Measurements from ENCODE around the gene SCRN1.
"Not testable (repeated sequence)": the region's sequence is repeated elsewhere in the genome, so short reads cannot be mapped to it uniquely, and the experiment has no call there.

Gene SCRN1

DNA sequence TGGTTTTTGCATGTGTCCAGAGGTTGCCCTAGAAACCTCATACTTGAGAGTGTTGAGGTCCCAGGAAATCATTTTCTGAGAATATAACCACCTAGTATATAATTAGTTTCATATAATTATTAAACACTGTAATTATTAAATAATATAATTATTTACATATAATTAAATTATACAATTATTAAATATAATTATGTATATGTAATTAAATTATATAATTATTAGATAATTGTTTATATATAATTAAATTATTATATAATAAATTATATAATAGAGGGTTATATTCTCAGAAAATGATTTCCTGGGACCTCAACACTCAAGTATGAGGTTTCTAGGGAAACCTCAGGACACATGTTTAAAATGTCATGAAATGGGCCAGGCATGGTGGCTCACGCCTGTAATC, 27.6 kb downstream of the SCRN1 start:
- no peak for DNase-seq

GRCh38 chr7:29961611-29962010, 28.0 kb downstream of the SCRN1 start:
- not testable (repeated sequence) for DNase-seq

DNA sequence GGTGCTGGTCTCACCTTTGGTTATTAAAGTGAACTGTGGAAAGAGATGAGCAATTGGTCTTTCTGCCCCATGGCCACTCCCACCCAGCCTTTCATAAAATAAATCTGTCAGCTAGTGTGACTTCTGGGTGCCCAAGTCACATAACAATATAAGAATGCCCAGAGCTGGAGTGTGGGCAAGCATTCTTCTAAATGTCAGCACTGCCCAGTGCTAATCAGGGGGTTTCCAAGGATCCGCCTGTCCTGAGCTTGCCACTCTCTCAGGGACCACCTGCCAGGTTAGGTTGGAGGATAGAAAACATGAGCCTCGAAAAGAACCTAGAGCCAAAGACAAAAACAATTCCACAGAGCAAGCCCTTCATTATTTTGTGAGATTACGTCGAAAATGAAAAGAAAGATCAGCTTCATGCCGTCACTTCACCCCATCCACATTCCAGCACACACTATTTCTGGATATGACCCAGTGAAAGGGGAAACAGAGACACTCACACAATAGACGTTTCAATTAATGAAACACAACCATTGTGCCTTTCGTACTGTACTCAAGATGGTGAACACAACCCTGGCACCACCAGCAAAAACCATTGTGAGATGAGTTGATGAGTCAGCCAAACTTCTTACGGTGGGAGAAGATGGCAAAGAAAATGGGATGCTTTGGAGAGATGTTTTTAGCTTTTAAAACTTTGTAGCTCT, 30.8 kb downstream of the SCRN1 start:
- no peak for DNase-seq

- no peak for DNase-seq
Measured at GRCh38 chr7:29957521-29958310, 31.9 kb downstream of the SCRN1 start.

- DNase-seq = no peak
Measured at GRCh38 chr7:29956487-29956836, 33.1 kb downstream of the SCRN1 start.

DNA sequence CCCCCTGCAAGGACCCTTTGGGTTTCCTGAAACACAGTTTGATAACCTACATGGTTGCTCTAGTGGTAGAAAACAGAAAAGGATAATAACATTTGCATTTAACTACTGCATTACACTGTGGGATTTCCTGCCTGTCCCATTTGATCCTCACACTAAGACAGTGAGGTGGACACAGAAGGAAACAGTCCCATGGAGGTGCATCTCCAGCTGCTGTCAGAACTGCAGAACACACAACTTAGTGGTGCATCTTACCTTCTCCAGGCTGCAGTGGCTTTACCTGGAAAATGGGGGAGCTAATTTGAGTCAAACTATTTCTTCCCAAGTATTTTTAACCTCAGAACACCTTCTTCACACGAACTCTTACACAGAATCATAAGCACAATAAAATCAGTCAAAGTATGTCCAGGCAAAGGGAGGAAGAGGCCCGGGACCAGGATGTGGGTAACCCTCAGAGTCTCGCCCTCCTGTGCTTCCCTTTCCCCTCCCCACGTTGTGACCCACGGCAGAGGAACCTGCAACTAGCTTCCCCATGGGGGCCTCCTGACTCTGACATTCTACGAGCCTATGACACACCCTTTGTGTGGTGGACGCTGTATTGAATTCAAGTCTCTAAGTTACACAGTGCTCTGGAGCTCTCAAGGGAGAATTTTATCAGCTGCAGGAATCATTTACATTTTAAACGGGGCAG, 33.7 kb downstream of the SCRN1 start:
- DNase-seq = no peak

DNA sequence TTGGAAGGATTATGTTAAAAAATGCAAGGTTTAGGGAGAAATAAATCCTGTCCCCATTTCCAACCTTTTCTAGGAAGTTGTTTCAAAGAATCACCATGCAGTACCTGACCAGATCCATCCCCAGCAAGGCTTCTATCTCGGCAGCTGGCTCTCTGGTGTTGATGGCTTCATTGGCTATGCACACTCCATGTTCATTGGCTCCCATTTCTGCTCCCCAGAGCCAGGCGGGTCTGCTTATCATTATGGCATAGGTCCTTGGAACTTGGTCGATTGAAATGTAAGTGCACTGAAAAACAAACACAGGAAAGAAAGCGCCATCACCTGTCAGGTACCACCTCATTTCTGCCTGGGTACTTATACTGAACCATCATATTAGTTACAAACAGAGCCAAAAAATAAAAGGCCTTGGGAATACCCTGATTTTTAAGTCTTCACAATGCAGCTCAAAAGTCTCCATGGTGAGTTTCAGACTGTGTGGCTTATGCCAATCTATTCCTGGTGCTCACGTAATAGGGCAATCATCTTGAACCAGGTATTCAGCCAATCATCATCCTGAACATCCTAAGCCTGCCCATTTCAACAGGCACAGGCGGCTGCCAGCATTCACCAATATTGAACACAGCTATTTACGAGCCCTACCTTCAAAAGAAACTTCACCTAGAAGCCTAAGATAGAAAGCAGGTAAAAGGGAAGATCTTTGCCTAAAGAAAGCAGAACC, 34.4 kb downstream of the SCRN1 start:
- DNase-seq = peak; percentile 54

- no peak for DNase-seq
Measured at GRCh38 chr7:29953726-29954347, 35.8 kb downstream of the SCRN1 start.

DNA sequence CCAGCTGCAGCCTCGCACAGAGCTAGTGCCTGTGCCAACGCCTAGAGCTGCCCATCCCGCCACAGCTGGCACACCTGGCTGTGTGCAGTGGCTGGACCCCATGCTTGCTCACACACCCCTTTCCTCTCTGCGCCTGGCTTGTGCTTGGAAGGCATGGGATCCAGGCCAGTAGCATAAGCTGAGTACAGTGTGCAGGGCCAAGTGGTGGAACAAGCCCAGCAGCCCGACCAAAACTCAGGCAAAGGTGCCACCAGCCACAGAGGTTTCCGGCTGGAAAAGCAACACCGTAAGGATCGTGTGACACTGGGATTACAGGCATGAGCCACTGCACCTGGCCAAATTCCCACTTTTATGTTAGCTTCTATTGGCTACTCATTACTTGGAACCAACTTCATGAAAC, 38.4 kb downstream of the SCRN1 start:
- no peak for DNase-seq

- no peak for DNase-seq
Measured at GRCh38 chr7:29950480-29950879, 39.1 kb downstream of the SCRN1 start.

DNA sequence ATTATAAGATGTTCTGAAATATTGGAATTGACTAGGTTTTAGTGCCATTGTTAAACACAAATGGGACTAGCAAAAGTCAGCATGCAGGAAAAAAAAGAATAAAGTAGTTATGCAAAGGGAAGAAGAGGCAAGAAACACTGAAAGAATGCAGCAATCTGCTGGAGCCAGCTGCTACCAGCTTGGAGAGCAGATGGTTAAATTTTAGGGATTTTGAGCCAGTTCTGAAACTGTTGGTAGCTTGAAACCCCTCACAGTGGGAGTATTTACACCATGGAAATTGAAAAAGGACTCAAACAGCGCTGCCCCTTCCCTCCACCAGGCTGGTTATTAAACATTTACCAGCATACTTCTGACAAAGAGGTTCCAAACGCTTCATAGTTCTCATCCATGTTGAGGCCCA, 41.0 kb downstream of the SCRN1 start:
- DNase-seq = no peak

DNA sequence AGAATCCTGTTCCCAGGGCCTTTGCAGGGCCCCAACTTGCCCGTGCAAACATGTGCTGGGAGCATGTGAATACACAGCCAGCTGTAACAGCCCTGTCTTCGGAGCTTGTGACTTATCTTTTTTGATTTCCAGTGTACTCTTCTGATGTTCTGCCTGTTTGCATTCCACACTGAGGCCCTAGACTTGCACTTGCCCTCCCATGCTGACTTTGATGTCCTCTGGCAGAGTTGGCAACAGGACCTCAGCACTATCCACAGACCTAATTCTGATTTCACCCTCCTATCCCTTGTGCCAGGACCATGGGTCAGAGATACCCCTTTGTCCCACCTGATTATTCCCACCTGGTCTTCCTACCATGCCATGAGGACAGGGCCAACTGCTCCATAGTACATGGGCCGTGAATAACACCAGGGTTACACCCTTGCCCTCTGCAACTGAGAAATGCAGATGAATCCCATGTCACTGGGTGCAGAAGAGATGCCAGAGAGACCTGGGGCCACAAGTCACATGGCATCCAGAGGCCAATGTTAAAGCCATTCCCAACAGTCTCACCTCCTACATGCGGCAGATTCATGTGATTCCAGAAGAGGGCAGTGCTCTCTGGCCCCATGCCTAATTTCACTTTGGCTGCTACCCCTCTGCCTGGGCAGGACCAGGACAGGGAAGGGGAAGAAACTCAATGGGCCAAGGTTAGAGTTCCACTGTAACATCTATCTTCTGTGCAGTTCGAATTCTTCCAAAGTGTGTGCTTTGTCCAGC, 43.0 kb downstream of the SCRN1 start:
- DNase-seq = no peak

DNA sequence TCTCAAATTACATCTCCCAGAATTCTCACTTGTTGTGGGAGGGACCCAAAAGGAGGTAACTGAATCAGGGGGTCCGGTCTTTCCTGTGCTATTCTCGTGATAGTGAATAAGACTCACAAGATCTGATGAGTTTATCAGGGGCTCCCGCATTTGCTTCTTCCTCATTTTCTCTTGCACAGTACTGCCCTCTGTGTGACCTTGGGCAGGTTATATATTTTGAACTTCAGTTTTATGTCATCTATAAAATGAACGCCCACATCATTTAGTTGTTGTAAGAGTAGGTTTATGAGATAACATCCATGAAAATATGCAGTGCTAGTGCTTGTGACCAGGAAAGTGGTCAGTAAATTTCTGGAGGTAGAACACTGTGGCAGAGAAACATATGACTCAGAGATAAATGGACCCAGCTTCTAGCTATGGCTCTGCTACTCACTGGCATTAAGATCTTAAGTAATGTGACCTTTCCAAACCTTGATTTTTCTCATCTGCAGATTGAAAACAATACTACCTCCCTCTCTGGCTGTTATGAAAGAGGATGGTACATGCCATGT, 44.3 kb downstream of the SCRN1 start:
- no peak for DNase-seq

- DNase-seq = no peak
Measured at GRCh38 chr7:29940199-29940598, 49.4 kb downstream of the SCRN1 start.

DNA sequence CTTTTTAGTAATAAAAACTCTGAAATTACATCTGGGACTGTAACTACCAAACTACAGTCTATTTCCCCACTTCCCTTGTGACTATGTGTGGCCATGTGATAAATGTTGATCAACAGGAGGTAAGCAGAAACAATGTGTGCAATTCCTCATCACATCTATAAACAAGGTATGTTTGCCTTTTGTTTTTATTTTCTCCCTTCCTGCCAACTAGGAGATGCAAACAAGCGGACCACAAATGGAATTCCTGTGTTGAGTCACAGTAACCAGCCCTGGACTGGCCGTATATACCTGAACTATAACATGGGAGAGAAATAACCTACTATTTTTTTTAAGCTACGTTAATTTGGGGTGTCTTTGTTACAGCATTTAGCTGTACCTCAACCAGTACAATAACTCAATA, 52.5 kb downstream of the SCRN1 start:
- DNase-seq = no peak

GRCh38 chr7:29935111-29935510, 54.5 kb downstream of the SCRN1 start:
- DNase-seq = no peak

DNA sequence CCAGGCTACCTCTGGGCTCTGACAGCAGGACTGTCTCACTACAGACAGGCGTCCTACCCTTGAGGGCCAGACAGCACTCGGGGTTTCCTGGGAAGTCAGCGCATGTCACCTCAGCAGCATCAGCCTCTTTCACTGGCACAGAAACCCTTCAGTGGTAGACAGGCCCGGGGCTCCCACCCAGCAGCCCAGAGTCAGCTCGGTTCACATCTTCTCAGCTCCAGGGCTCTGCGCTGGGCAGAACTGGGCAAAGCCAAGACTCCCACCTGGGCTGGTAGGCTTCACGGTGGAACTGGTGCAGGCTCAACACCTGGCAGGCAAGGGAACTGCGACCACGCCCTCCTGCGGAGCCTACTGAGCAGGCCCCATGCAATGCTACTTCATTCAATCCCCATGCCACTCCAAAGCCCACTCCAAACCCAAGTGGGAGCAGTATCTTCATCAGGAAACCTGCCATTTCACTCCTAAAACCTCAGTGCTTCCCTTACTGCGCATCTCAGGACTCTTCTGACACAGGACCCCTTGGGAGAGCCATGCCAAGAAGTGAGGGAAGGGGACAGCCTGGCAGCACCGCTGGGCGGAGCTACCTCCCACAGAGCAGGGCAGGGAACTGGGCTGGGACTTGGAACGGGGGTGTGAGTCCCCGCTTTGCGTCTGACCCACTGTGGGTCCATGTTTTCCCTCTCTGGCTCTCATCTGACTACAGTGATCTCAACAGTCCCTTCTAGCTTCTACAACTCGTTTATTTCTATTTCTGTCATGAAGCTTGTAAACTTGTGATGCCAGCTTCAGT, 60.4 kb downstream of the SCRN1 start:
- DNase-seq = no peak

DNA sequence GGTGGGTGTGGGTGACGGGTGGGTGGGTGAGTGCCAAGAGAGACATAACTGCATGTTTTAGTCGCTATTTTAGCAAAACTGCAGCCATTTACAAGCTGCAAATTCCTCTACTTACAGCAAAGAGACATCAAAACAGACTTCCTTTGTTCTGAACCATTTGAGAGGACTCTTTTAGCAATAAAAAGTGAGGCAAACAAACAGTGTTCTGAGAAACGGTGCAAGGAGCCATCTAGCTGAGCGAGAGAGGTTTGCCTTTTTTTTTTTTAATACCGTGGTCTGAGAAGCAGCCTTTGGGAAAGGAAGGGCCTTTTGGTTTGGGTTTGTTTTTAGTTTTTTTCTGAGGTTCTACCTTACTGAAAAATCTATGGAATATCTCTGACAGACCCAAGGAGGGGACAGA, 62.9 kb downstream of the SCRN1 start:
- no peak for DNase-seq

DNA sequence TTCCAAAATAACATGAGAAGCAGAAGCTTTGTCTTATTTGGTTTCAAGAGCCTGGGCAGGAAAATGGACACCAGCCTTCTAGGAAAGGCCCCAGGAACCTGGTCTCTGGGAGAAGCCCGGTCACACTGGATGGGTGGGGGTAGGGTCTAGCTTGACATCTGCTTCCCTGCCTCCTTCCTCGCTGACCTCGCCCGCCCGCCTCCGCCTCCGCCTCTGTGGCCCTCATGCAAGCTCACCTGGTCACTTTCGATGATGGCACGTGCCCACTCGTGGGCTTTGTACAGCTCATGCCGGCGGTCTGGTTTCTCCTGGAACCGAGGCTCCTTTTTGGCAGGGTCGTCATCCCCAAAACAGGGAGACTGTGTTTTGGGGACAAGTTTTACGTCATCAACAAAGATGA, 63.4 kb downstream of the SCRN1 start:
- DNase-seq = no peak

DNA sequence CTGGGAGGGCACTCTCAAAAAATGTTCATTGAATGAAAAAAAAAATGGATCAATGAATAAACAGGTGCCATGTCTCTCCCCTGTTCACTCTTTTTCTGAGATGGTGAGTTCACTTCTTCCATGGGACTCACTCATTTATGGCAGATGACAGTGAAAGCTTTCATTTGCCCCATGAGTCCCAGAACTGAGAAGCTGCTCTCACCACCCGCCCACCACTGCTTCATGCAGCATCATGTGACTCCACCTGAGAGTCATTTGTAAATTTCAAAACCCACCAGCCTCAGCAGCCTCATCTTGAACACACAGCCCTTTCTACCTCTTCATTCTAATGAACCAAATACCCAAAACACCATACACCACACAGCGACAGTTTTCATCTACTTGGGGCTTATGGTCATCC, 64.9 kb downstream of the SCRN1 start:
- DNase-seq = no peak

GRCh38 chr7:29924006-29924405, 65.6 kb downstream of the SCRN1 start:
- no peak for DNase-seq

All from NCI-H1436 treated with DMSO at 0.1 percent for 48 hours (cell line).